SKM-1 treated with dmso at 0.1 percent for 144 hours (cell line): ENCODE measurements around the gene TNFSF11.

Source experiments
- DNase-seq: peaks from one replicate; lab custom pipeline; 2025; ENCODE audit not compliant: unreplicated experiment; lab: John Stamatoyannopoulos, UW

The TNFSF11 gene

DNA sequence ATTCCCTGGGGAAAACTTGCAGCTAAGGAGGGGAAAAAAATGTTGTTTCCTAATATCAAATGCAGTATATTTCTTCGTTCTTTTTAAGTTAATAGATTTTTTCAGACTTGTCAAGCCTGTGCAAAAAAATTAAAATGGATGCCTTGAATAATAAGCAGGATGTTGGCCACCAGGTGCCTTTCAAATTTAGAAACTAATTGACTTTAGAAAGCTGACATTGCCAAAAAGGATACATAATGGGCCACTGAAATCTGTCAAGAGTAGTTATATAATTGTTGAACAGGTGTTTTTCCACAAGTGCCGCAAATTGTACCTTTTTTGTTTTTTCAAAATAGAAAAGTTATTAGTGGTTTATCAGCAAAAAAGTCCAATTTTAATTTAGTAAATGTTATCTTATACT is 33.6 kb downstream of the TNFSF11 start:
- no peak for DNase-seq

DNA sequence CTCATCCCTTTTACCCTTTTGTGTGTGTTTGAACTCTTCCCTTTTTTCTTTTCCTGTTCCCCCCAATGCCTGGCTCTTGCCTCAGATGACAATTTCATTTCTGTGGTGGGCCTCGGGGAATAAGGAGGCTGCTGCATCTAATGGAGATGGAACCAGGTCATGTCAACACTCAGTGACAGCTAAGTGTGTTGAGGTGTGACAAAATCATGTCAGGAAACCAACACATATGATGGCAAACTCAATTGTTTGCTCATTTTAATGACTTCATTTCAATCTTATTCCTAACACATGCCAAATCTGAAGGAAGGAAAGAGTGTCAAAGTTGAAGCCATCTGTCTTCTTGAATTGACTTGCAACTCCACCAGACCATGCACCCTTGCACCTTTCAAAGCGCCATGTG is 36.7 kb downstream of the TNFSF11 start:
- DNase-seq: no peak

DNA sequence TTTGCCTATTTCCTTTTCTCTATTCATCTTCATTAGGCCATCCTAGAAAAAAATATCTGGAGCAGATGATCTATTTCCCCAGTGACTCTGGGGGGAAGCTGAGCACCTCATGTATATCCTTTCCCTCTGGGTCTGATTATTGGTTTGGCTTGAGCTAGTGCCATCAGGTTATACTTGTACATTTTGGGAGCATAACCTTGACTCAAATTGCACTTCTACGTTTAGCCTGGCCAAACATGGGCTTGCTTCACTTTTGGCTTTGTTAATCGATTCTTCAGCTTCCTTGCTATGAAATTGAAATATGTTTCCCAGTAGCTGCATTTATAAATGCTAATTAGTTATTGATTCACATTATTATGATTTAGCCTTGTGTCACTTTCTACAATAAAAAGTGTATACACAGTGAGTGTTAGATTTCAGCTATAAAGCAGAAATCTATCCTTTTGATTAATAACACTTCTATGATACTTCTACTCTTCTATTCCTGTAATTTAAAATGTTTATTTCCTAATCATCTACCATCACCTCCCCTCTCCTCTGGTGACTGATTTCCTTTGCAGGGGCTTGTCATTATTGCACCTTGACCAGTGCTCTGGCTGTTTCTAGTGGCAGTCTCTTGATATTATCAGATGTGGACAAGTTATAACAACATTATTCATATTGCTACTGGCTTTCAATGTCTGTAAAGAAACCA is 37.3 kb downstream of the TNFSF11 start:
- DNase-seq: no peak

DNA sequence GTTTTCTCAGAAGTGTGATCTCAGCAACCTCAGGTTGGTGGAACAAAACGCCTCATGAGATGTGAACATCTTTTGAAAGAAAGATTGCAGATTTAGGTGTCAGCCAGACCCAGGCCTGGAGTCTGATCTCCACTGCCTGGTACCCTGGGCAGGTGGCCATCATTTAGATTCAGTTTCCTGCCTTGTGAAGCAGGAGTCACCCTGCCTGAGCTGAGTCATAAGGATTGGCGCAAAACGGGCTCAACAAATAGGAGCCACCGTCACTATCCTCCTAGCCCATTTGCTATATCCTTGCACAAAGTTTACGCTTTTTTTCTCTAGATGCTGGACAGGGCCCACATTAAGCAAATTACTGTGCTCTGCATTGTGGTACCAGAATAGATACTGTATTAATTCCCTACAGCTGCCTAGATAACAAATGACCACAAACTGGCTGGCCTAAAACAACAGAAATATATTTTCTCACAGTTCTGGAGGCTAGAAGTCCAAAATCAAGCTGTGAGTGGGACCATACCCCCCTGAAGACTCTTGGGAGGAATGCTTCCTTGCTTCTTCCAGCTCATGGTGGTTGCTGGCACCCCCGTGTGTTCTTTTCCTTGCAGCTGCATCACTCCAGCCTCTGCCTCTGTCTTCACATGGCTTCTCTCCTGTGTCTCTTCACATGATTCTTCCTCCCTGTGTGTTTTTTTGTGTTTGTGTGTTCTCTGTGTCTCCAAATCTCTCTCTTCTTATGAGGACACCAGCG is 38.2 kb downstream of the TNFSF11 start:
- no peak for DNase-seq

DNA sequence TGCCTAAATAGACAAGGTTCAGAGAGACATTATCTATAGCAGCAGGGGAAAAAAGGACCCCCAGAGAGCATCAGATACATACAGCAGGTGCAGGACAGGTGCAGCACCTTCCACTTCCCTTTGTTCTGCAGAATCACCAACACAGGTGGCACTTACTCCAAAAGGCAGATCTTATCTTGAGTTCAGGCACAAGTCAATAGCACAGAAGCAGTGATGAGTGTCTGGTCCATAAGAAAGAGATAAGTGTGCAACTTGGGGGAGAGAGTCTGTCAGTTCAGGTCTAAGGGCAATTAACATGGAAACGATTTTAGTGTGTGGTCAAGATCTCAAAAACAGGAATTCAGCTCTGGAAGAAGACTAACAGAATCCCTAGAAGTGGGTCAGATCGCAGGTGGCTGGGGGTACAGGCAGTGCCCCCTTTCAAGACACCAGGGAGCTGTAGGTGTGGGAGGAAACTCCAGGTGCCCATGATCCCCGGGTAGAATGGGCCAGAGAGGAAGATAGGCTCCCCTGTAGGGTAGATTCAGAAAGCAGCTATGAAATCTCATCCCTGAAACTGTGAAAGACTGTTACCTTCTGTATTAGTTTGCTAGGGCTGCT is 40.6 kb downstream of the TNFSF11 start:
- DNase-seq: no peak

DNA sequence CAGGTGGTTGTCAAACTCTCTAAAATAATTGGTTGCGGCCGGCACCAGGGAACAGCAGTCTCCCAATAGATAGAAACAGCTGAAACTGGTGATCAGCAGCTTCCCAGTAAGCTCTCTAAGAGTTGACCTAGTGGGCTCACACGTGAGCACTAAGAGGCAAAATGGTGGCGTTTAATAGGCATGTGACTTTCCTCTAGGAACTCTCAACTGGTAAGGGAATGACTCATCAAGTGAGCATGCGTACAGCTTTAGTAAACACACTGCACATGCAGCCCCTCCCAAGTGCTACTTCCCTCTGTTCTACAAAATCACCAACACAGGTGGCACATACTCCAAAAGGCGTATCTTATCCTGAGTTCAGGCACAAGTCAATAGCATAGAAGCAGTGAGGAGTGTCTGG is 41.7 kb downstream of the TNFSF11 start:
- DNase-seq: no peak

DNA sequence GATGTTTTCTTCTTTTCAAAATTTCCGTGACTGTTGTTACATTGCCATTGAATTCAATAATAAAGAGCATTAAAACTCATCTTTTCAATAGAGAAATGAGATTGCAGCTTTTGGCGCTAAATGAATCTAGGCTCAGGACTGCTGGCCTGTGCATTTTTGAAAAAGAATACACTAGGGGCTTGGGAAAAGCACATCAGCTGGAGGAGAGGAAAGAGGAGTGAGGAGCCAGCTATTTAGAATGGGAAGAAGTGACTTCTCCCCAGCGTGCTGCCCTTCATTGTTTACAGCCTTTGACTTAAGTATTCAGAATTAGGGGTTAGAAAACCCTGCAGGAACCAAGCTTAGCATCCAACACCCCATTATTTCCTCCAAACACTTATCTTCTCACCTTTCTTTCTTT is 43.3 kb downstream of the TNFSF11 start:
- no peak for DNase-seq

DNA sequence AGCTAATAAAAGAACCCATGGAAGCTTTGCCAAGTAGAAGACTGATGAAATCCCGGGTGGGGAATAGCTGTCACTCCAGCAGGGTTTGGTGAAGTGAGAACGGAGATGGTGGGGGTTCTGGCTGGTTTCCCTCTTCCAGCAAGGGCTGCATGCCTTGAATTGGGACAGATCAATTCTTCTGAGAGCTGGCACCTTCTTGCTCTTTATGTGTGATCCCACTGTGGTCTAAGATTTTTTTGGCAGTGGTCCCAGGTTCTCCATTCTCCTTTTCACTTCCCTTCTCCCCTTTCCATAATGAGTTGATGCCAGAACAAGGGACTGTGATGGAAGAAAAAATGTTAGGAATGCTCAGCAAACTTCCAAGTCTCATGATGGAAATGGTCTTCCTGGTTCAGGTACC is 50.0 kb downstream of the TNFSF11 start:
- no peak for DNase-seq

DNA sequence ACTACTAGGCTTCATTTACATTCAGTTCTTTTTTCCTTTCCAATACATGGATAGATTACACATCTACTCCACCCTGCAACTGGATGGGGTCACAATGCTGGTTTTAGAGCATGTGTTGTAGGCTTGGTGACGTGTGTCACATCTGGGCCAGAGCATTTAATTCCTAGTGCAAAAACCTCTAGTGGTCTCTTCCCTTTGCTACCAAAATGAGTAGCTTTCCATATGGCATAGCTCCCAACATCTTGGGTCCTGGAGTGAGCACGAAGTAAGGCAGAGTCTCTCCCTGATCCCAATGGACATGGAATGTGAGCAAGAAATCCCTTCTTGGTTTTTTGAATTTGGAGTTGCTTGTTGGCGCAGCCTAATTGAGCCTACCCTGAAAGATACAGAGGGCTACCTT is 51.7 kb downstream of the TNFSF11 start:
- DNase-seq: no peak

DNA sequence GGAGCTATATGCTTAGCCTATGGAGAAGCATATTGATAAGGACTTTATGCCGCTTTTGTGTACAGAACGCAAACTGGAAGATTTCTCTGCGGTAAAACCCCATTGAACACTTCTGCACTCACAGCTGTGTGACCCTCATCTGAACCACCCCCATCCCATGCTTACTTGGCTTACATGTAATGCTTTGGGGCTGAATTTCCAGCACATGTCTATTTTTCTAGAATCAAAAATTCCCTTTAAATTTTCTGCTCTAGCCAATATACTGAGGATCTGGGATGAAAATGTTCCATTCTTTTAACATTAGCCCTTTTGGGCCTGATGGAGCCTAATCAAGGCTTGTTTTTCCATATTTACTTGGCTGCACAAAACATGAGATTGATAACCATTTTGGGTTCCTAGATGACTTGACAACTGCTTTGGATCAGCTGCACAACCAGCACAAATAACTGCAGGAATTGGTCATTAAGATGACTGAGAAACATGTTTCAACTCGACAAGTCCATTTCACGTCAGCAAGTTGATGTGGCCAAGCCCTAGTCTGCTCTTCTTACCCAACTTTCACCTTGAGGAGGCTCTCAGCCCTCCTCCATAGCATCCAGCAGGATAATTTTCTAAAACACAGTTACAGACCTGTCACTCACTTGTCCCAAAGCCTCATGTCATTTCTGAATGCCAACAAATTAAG is 52.4 kb downstream of the TNFSF11 start:
- no peak for DNase-seq

DNA sequence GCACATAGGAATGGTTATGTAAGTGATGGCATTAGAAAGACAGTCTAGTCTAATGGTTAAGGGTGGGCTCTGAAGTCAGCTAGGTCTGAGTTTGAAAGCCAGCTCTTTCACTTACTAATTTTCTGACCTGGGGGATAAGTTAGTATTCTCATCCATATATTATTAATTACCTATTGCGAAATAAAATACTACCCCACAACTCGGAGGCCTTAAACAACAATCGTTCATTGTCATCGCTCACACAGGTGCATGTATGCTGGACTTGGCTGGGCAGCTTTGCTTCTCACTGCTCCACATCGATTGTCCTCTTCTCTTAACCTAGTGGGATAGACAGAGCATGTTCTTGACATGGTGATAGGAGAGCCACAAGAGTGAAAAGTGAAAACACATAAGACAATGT is 54.7 kb downstream of the TNFSF11 start:
- DNase-seq: no peak

DNA sequence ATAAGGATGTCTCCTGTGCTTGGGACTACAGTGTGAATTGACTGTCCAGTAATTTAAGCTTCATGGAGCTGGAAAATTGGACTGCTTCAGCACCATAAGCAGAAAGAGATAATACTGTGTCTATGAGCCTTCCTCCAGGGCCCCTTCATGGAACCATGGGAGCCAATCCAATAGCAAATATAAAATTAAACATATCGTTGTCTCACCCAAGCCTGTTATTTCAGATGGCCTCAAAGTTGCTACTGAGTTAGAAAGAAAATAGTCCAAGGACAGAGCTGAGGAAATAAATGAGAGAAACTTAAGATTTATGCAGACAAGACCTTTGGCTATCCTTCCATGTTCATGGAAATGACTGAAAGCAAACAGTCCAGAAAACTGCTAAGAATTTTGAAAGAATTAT is 57.2 kb downstream of the TNFSF11 start:
- no peak for DNase-seq

DNA sequence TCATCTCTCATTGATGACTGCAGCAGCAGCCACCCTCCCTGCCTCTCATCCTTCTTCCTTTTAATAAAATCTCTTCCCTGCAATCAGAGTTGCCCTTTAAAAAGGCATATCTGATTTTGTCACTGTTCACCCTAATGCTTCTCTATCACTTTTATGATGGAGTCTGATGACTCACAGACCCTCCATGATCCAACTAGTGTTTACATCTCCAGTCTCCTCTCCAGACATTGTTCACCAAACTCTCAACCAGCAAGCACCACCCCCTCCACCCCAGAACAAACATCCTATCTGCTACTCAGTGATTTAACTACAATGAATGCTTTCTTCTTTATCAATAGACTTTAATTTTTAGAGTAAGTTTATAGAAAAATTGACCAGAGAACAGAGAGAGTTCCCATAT is 59.5 kb downstream of the TNFSF11 start:
- no peak for DNase-seq

DNA sequence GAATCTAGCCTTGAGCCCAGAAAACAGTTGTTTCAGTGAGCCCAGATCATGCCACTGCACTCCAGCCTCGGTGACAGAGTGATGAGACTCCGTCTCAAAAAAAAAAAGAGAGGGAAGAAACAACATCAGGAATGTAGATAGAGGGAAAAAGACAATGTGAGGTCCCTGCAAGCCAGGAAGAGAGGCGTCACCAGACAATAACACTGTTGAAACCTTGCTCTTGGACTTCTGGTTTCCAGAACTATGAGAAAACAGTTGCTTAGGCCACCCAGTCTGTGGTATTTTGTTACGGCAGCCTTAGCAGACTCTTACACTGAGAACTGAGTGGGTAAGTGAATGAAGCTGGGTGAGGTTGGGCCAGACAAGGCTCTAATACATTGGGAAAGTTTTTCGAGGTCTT is 64.1 kb downstream of the TNFSF11 start:
- DNase-seq: no peak

DNA sequence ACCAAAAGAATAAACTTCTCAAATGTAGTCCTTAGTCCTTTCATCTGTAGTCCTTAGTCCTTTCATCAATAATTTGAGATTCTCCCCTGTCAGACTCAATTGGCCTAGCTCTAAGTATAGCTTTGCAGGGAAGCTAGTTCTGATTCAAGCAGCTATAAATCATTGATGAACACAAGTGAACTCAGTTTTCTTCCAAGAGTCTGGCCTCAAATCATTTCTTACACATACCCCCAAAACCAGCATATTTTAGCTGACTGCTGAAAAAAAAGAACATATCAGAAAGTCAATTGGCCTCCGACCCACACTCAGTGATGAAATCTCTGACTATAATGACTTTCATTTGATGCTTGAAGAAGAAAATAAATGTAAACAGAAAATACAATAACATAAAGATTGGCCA is 64.9 kb downstream of the TNFSF11 start:
- DNase-seq: no peak

DNA sequence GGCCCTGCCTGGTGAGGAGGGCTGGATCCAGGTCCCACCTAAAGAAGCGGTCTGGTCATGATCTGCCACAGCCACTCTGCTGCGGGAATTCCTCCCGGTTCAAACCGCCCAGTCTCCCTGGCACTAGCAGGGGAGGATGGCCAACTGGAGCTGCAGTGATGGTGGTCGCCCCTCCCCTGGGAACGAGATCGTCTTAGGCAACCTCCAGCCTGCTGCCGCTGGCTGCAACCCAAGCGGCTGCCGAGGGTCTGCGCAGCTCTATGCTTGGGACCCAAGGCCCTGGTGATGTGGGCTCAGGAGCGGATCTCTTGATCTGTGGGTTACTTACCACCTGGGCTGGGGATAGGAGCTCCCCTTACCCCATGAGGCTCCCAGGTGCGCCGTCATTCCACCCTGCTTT is 69.1 kb downstream of the TNFSF11 start:
- no peak for DNase-seq

DNA sequence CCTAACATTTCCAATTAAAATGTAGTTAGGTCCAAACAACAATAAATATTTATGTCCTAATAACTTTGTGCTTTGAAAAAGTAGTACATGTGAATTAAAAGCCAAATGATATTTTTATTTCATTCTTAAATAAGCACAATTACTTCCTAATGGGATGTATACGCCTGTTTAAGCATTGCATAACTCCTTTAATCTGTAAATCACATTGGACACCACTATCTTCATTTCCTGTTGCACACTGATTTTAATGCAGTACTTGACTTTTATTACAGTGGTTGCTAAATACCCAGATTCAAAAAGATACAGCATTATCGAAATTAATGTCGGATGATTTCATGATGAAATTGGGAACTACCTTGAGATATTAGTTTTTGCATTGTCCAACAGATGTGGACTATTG is 70.9 kb downstream of the TNFSF11 start:
- no peak for DNase-seq

DNA sequence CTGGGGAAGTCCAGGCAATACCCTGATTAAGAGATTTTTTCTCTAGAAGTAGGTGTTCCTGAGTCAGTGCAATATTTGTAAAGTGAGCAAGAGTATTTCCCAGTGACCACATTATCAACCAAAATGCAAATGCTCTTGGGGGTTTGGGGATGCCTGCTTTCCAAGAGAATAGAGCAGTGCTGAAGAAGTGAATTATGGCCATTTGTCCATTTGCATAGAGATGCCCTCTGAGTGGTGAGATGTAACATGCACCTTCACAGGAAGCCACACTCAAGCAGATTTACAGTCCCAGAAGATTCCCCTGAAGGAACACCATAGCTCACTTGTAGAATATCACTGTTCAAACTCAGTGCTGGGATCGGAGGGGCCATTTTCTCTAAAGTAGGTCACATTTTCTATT is 71.8 kb downstream of the TNFSF11 start:
- no peak for DNase-seq

DNA sequence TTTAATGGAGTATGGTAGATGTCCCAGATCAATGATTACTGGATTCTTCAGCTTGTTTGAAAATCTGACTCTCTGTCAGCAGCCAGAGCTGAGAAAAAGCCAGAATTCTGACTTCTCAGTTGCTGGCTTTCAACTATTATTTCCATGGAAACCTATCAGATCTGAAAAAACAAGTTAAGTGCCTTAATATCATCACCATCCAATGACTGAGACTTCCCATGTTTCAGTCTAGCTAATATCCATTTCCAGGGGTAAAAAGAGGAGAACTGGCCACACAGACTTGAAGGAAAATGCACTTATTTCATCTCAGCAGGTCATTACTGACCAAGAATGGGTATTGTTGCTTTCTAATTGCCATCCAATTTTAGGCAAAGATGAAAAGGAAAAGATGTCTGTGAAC is 75.2 kb downstream of the TNFSF11 start:
- no peak for DNase-seq

DNA sequence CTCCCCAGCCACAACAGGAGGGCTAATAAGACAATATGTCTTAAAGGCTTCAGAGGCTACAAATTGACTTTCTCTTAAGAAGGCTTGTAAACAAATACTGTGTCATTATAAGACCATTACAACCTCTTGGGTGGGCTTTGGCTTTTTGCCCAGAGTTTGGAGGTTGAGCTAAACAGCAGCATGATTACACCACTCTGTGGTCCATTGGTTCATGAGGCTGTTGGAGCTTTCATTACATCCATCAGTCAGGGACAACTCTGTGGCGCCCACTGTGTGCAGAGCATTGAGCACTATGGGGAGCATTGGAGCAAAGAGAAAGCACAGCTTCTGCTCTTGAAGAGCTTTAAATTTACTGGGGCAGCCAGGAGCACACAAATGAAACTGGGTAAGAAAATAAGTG is 75.9 kb downstream of the TNFSF11 start:
- no peak for DNase-seq

DNA sequence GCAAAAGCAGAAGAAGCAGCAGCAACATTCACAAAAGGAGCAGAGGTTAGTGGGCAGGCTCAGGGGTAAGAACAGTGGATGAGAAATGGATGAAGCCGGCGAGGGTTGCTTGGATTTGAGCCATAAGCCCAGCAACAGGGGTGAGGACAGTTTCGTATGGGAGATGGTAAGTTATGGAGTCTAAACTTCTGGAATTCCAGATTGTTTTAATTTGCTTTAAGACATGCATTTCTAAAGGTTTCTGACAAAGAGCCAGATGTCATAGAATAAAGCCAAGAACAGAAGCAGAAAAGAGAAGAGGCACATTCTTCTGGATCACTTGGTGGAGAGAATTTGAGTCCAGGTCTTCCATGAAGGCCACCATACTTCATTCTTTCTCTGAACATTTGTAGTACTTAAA is 76.6 kb downstream of the TNFSF11 start:
- DNase-seq: no peak
